Thymus (tissue), 11 donors: ENCODE measurements around the gene TBC1D14. TPM values are rescaled to one million over a fixed set of nuclear protein-coding genes. Genes with fewer than 3 reads are reported as not detected.

Experiments
- DNase-seq, 9 donors: peaks; one replicate each; pipeline ENCODE4 v3.0.0-alpha.2; 2013; ENCODE audit warnings: low spot score in 9 of 9, low read depth in 6 of 9, missing footprints in 1 of 9
- H3K27ac ChIP-seq, 2 donors: one replicate each; pipeline ENCODE4 v1.5.1; 2013; ENCODE audit warnings: control low read depth in 1 of 2, low read depth in 1 of 2, low read length in 1 of 2, mild to moderate bottlenecking in 1 of 2, moderate library complexity in 1 of 2
- H3K27me3 ChIP-seq, 2 donors: one replicate each; pipeline ENCODE4 v1.5.1; 2013; ENCODE audit warnings: low read length in 1 of 2; ENCODE audit not compliant: control insufficient read depth in 2 of 2, insufficient read depth in 1 of 2
- H3K36me3 ChIP-seq, 2 donors: one replicate each; pipeline ENCODE4 v1.5.1; 2013; ENCODE audit warnings: low read length in 1 of 2, mild to moderate bottlenecking in 1 of 2, moderate library complexity in 1 of 2; ENCODE audit not compliant: control insufficient read depth in 2 of 2, insufficient read depth in 2 of 2
- H3K4me1 ChIP-seq, 2 donors: one replicate each; pipeline ENCODE4 v1.5.1; 2013; ENCODE audit warnings: low read length in 2 of 2; ENCODE audit not compliant: control insufficient read depth in 2 of 2, insufficient read depth in 2 of 2
- H3K4me3 ChIP-seq, 2 donors: one replicate each; pipeline ENCODE4 v1.5.1; 2013; ENCODE audit warnings: low read length in 2 of 2, control low read depth in 1 of 2, mild to moderate bottlenecking in 1 of 2
- H3K9me3 ChIP-seq, 2 donors: one replicate each; pipeline ENCODE4 v1.5.1; 2013; ENCODE audit warnings: low read length in 1 of 2, mild to moderate bottlenecking in 1 of 2; ENCODE audit not compliant: control insufficient read depth in 2 of 2, insufficient read depth in 1 of 2
- WGBS: extraction: QIAGEN DNeasy Blood & Tissue Kit; methylation state at CpG from one replicate; pipeline ENCODE4 v1.1.7; 2013; 5-methylcytosine and 5-hydroxymethylcytosine counted together
- polyA plus RNA-seq: library from polyadenylated mRNA; stranded (reverse); fragments of 200-250 nt; gene quantifications from one replicate; pipeline ENCODE4 v1.2.3, GENCODE V29; 2013
- total RNA-seq: library from RNA; stranded (reverse); fragments of 120-200 nt; gene quantifications from one replicate; pipeline ENCODE4 v1.2.4, GENCODE V29; 2013
- donor health status: healthy.

The TBC1D14 gene
- total and polyA plus RNA-seq, 2 donors = 28.4 to 59.6 TPM

DNA sequence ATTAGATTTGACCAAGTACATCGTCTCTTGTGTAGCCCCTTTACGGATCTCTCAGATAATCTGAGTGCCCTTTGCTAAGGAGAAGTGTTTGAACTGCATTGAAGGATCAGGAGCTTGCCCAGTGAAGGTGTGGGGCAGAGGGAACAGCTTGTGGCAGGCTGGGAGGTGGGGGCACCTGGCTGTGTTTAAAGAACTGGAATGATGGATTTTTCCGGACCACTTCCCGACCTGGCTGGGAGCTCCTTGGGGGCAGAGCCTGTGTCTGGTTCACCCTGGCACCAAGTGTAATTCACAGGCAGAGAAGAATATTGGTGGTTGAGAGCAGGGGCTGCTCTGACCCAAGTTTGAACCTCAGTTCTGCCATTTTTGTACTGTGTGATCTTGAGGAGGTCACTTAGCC is 18.5 kb downstream of the TBC1D14 start:
- Histone ChIP-seq H3K4me1 (peaks cover 40 to 50% of the 10 kb centered on the region in 2 donors), H3K36me3 (peaks cover 28 to 29% of the 10 kb centered on the region in 2 donors), H3K9me3 (no peaks in the 10 kb centered on the region), H3K27me3 (no peaks in the 10 kb centered on the region), H3K4me3 (no peak overlapping the region), H3K27ac (no peak overlapping the region)
- 98% methylated on average over 4 of the region's 4 CpGs for WGBS
- DNase-seq = no peak

- WGBS = 80% methylated on average over 9 of the region's 9 CpGs
- Histone ChIP-seq H3K27me3 (no peaks in the 10 kb centered on the region), H3K36me3 (peaks cover 16 to 20% of the 10 kb centered on the region in 2 donors), H3K4me1 (peaks cover 40 to 50% of the 10 kb centered on the region in 2 donors), H3K4me3 (no peak overlapping the region), H3K27ac (peak overlapping the region in 1 of 2 donors; percentile 42), H3K9me3 (peaks cover 0 to 5% of the 10 kb centered on the region in 2 donors)
- DNase-seq = peak in 1 of 9 donors; percentile 72
These were observed 19.7 kb downstream of the TBC1D14 start for GRCh38 chr4:6929339-6929811.

DNA sequence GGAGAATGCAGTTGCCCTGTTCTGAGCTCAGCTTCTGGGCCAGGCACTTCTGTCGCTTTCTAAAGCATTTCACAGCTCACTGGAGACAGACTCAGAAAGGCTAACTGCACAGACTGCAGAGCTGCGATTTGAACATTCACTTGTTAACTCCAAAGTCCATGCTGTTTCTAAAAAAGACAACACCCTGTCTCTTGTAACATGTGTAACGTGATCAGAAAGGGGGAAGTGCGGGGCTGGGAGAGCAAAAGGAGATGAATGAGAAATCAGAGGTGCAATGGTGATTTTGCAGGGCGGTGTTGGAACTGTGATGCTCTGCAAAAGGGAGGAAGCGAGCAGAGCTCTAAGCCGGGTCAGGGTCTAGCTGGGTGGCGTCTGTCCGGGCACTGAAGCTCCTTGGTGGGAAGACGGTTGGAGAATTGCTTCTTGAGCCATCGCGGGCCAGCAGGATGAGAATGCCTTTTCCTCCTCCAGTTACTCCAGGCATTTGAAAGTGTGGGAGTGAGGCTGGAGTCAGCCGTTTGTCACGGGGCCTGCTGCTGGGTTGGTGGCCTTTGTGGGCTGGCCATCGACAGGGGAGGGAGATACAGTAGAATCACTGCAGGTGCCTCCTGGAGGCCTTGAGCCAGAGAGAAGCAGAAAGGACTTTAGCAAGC is 20.3 kb downstream of the TBC1D14 start:
- Histone ChIP-seq H3K4me3 (no peak overlapping the region), H3K9me3 (peaks cover 0 to 5% of the 10 kb centered on the region in 2 donors), H3K4me1 (peaks cover 40 to 50% of the 10 kb centered on the region in 2 donors), H3K27me3 (no peaks in the 10 kb centered on the region), H3K27ac (peak overlapping the region in 1 of 2 donors; percentile 42), H3K36me3 (peaks cover 11 to 15% of the 10 kb centered on the region in 2 donors)
- WGBS = 88% methylated on average over 15 of the region's 15 CpGs
- no peak for DNase-seq

- Histone ChIP-seq H3K4me1 (peaks cover 17 to 27% of the 10 kb centered on the region in 2 donors), H3K9me3 (peaks cover 0 to 5% of the 10 kb centered on the region in 2 donors), H3K36me3 (peaks cover 6 to 8% of the 10 kb centered on the region in 2 donors), H3K4me3 (no peak overlapping the region), H3K27me3 (no peaks in the 10 kb centered on the region), H3K27ac (no peak overlapping the region)
- WGBS = 99% methylated on average over 3 of the region's 3 CpGs
- no peak for DNase-seq
These were observed 22.8 kb downstream of the TBC1D14 start for GRCh38 chr4:6932475-6932874.

DNA sequence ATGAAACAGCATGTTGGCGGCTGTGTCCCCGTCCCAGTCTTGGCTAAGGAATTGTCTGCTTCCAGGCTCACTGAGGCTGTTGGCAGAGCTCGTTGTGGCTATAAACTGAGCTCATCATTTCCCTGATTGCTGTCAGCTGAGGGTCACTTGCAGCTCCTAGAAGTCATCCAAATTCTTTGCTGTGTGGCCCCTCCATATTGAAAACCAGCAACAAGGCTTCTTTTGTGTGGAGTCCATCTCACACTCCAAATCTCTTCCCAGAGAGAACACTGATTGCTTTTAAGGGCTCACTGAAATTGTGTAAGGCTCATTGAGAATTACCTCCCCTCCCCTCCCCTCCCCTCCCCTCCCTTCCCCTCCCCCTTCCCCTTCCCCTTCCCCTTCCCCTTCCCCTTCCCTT is 23.3 kb downstream of the TBC1D14 start:
- no peak overlapping the region for H3K27ac ChIP-seq
- peaks cover 6 to 10% of the 10 kb centered on the region in 2 donors for H3K36me3 ChIP-seq
- peaks cover 0 to 5% of the 10 kb centered on the region in 2 donors for H3K9me3 ChIP-seq
- H3K4me3 ChIP-seq = no peak overlapping the region
- DNase-seq = no peak
- 96% methylated on average over 3 of the region's 3 CpGs for WGBS
- peaks cover 15 to 26% of the 10 kb centered on the region in 2 donors for H3K4me1 ChIP-seq
- no peaks in the 10 kb centered on the region for H3K27me3 ChIP-seq

DNA sequence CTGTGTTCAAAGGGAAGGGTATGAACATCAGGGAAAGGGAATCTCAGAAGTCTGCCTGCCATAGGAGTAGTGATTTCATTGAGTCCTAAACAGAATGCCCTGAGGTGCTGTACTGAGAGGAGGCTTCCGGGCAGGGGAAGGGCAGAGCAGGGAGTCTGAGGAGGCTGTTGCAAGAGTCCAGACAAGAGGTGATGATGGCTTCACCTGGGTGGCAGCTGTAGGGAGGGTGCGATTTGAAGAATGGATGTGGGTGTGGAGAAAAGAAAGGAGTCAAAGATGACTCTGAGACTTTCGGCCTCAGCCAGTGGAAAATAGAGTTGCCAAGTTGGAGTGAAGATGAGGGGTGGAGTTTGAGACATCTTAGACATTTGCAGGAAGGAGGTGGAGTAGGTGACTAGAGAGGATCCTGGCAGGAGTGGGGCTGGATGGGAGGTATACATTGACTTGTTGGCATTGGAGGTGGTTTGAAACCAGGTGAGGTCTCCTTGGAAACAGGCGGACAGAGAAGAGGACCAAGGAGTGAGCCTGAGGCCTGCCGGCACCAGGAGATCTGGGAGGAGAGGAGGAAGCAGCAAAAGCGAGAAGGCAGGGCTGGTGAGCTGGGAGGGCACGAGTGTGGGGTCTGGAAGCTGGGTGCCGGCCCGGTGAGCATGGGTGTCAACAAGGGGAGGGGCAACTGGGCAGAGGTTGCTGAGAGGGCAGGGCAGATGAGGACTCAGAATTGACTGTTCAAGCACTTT is 24.2 kb downstream of the TBC1D14 start:
- H3K4me1 ChIP-seq = peaks cover 14 to 28% of the 10 kb centered on the region in 2 donors
- no peak overlapping the region for H3K4me3 ChIP-seq
- 98% methylated on average over 9 of the region's 9 CpGs for WGBS
- H3K27ac ChIP-seq = no peak overlapping the region
- no peak for DNase-seq
- H3K27me3 ChIP-seq = no peaks in the 10 kb centered on the region
- H3K36me3 ChIP-seq = peaks cover 6 to 16% of the 10 kb centered on the region in 2 donors
- H3K9me3 ChIP-seq = peaks cover 0 to 5% of the 10 kb centered on the region in 2 donors

GRCh38 chr4:6935965-6936364 is 26.3 kb downstream of the TBC1D14 start:
- DNase-seq = no peak
- peaks cover 0 to 5% of the 10 kb centered on the region in 2 donors for H3K9me3 ChIP-seq
- WGBS = 79% methylated on average over 4 of the region's 4 CpGs
- peaks cover 13 to 33% of the 10 kb centered on the region in 2 donors for H3K4me1 ChIP-seq
- H3K36me3 ChIP-seq = peaks cover 11 to 21% of the 10 kb centered on the region in 2 donors
- no peak overlapping the region for H3K27ac ChIP-seq
- no peaks in the 10 kb centered on the region for H3K27me3 ChIP-seq
- H3K4me3 ChIP-seq = no peak overlapping the region

GRCh38 chr4:6937201-6937600 is 27.6 kb downstream of the TBC1D14 start:
- Histone ChIP-seq H3K27ac (no peak overlapping the region), H3K4me1 (peaks cover 22 to 44% of the 10 kb centered on the region in 2 donors), H3K36me3 (peaks cover 11 to 17% of the 10 kb centered on the region in 2 donors), H3K9me3 (peaks cover 0 to 5% of the 10 kb centered on the region in 2 donors), H3K27me3 (no peaks in the 10 kb centered on the region), H3K4me3 (no peak overlapping the region)
- no peak for DNase-seq
- 92% methylated on average over 6 of the region's 6 CpGs for WGBS

DNA sequence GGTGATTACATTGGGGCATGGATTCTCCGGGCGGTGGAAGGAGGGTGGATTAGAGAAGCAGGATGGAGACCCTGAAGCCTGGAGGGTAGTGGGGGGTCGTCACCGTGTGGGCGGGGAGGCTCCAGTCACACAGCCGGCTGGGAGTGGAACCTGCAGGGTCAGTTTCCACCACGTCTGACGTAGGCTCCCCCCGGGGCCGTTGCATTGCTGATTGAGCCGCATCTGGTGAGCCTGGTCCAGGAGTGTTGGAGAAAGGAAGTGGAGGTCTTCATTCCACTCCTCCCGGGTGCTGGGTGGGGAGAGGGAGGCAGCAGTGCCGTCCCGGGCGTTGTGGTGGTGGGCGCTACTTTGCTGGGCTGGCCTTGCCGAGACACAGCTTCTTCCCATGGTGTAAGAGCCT is 28.1 kb downstream of the TBC1D14 start:
- Histone ChIP-seq H3K36me3 (peaks cover 8 to 17% of the 10 kb centered on the region in 2 donors), H3K27me3 (no peaks in the 10 kb centered on the region), H3K4me3 (no peak overlapping the region), H3K27ac (no peak overlapping the region), H3K9me3 (peaks cover 0 to 5% of the 10 kb centered on the region in 2 donors), H3K4me1 (peaks cover 25 to 49% of the 10 kb centered on the region in 2 donors)
- no peak for DNase-seq
- WGBS = 92% methylated on average over 17 of the region's 17 CpGs
